Hematopoietic multipotent progenitor cell treated with erythropoietin and hydrocortisone succinate and interleukin-3 and kit ligand, for 4 days (in vitro differentiated cells): ENCODE results near the gene CLEC2D.
"Not testable (repeated sequence)": the region's sequence is repeated elsewhere in the genome, so short reads cannot be mapped to it uniquely, and the experiment has no call there.

Experiments
- DNase-seq: peaks from one replicate; pipeline ENCODE4 v3.0.0-alpha.2; 2015

CLEC2D gene

DNA sequence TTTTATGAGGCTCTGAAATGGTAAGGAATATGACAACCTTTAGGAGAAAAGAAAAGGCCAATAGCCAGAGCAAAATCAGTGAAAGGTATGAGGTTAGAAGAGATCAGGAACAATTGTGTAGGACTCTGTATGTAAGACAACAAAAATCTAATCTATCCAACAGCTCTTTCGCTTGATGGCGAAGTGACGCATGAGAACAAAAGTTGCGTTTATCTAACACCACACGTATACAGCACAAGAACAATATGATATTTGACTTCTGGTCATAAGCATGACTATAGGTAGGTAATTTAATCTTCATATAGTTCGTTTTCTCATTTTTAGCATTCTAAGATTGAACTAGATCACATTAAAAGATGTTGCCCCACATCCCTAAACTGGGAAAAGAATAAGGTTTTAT, 61.9 kb downstream of the CLEC2D start:
- no peak for DNase-seq

DNA sequence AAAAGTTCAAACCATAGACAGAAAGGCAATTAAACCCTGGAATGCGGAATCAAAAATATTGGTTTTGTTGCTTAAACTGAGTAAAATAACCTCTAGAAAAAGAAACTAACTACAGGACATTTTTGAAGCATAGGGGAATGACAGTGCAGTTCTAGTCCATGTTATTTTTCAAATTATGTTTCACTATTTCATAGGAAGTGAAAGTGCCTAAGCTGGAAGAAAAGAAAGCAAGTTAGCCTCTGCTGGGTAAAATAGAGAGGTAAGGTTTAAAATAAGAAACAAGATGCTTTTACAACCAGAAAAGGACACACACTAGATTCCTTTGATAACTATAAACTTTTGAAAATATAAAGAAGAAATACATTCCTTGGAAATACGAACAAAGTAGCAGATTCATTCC, 62.3 kb downstream of the CLEC2D start:
- peak; percentile 38 for DNase-seq

DNA sequence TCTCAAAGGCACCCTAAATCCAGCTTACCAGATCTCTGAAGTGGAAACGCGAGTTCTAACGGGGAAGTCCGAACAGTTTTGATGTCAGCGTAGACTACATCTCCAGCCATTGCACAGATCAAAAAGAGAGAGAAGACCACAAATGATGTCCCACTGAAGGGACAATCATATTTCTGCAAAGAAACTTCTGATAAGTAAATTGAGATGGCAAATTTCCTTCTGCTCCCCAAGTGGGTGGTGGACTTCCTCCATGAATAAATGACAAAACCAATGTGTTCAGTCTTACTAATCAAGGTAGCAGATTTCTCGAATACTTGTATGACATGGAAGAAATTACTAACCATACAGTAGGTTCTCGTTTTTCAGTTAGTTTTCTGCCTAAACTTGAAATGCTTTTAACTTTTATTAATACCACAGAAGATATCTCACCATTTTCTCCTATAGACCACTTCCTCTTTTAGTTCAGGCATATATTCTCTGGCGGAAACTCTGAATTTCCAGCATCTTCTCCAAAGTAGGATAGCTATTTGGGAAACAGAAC, 63.5 kb downstream of the CLEC2D start, which contains the start of gene CLECL1:
Gene CLECL1 (minus strand): TSS at position 177 of the 541 bp plus-strand sequence.
- DNase-seq: peak; percentile 65

DNA sequence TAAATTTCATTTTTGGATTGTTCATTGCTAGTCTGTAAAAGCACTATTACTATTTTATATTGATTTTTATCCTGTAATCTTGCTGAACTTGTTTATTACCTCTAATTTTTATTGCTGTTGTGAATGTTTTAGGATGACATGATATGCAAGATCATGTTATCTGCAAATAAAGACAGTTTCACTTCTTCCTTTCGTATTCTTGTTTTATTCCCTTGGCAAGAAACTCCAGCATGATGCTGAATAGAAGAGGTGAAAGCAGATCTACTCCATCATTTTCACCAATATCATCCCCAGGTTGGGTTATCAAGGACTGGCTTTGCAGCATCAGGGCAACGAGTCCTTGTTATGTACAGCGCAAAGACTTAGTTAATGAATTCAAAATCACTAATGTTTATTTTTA, 66.1 kb downstream of the CLEC2D start:
- DNase-seq: no peak

DNA sequence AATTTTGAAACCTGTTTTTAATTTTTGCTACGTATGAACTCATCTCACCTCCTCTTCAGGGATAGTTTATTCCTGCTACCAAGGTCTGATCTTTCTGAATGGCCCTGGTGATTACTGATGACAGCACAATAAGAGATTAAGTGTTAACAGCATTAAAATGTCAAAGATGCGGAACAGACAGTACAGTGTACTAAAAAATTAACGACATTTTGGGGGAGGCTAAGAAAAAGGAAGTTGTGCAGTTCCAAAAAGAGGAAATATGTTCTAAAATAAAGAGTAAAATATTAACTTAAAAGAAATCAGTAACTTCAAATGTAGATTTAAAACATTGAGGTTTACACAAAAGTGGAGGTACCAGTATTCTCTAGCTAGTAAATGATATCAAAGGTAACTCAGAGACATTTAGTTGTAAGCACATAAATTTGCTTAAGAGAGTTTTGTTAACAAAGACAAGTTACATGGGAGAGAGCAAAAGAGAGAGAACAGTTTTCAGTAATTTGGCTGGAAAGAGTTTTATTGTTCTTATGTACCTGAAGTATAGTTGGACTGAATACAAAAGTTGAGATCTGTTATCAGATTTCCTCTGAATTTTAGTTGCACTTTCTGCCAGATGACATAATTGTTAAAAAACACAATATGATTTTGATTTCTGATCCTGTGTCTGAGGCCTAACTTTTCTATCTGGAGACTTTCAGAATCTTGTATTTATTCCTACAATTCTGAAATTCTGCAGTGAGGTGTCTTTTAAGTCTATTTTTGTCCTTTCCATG, 67.6 kb downstream of the CLEC2D start:
- peak; percentile 90 for DNase-seq

DNA sequence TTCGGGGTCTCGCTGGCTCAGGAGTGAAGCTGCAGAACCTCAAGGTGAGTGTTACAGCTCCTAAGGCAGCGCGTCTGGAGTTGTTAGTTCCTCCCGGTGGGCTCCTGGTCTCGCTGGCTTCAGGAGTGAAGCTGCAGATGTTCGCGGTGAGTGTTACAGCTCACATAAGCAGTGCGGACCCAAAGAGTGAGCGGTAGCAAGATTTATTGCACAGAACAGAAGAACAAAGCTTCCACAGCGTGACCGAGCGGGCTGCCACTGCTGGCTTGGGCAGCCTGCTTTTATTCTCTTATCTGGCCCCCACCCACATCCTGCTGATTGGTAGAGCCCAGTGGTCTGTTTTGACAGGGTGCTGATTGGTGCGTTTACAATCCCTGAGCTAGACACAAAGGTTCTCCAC, 69.4 kb downstream of the CLEC2D start:
- DNase-seq: not testable (repeated sequence)

DNA sequence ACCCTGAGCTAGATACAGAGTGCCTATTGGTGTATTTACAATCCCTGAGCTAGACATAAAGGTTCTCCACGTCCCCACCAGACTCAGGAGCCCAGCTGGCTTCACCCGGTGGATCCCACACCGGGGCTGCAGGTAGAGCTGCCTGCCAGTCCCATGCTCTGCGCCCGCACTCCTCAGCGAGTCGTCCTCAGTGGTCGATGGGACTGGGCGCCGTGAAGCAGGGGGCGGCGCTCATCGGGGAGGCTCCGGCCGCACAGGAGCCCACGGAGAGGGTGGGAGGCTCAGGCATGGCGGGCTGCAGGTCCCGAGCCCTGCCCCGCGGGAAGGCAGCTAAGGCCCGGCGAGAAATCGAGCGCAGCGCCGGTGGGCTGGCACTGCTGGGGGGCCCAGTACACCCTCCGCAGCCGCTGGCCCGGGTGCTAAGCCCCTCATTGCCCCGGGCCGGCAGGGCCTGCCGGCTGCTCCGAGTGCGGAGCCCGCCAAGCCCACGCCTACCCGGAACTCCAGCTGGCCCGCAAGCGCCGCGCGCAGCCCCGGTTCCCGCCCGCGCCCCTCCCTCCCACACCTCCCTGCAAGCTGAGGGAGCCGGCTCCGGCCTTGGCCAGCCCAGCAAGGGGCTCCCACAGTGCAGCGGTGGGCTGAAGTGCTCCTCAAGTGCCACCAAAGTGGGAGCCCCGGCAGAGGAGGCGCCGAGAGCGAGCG, 70.0 kb downstream of the CLEC2D start:
- not testable (repeated sequence) for DNase-seq

DNA sequence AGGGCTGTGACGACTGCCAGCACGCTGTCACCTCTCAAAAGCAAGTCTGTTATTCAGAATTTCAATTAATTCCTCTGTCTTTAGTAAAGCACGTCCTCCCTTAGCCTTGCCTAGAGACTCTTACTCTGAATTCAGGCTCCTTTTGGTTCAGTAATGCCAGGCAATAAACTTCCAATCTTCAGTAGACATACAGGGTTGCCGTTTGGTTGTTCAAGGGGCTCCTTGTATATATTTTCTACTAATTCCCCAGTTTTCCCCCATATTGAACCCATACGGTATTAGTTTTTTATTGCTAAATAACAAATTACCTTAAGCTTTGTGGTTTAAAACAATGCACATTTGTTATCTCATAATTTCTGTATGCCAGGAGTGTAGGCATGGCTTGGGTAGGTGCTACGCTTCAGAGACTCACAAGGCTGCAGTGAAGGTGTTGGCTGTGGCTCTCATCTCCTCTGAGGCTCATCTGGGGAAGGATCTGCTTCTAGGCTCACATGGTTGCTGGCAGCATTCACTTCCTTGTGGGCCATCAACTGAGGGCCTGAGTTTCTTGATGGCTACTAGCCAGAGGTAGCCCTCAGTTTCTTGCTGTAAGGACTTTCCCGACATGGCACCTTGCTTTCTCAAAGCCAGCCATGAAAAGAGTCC, 70.7 kb downstream of the CLEC2D start:
- no peak for DNase-seq

DNA sequence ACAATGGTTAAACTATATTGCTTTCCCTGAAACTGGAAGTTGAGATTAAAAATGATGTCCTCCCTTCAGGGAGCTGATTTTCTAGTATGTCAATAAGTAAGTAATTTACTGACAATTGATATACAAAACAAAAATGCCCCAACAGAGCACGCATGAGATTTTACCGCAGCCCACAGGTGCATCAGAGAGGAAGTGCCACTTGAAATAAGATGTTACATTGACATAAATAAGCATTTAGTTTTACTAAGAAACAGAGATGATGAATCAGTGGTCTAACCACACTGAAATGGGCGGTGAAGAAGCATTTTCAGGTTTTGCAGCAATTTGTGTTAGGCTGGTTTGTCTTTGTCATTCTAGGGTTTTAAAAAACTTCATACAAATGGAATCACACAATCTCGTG, 72.2 kb downstream of the CLEC2D start:
- DNase-seq: peak; percentile 73

DNA sequence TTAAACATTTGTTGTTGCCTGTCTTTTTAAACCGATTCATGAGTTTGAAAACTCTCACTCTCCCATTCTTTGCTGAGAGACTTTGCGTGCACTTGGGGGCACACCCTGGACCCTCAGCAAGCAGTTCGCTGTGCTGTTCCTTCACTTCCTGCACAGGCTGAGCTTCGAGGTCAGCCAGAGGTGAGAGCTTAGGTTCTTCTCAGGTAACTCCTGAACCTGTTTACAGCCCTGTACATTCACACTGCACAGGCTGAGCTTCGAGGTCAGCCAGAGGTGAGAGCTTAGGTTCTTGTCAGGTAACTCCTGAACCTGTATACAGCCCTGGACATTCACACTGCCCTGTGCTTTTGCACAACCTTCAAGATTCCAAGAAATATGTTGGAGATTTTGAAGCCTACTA, 73.1 kb downstream of the CLEC2D start:
- DNase-seq: no peak

DNA sequence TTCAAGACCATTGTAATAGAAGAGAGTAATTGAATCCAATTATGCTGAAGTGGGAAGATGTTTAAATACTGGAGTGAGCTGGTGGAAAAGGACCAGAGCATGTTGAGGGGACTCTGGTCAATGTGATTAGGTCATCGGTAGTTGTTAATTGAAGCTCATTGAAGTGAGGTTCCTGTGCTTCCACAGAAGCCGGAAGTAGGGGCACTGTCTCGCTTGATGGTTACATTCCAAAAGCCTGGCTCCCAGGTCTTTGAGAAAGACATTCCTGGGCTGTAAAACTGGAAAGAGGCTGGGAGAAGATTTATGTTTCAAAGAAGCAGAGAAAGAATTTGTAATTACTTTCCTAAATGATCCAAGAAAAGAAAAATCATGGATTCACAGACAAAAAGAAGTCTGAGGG, 75.7 kb downstream of the CLEC2D start:
- no peak for DNase-seq
